IMR-90 (cell line): ENCODE data around the gene LAMA5. TPM values are rescaled to one million over a fixed set of nuclear protein-coding genes. Genes with fewer than 3 reads are reported as not detected.
A peak's percentile ranks its signal among the peaks of the same experiment; 100 is the strongest.

ENCODE experiments used
- ATAC-seq: fragments of 200-7000 bp; cut with Tn5 transposase; 2 replicates; pipeline ENCODE4 v1.9.1; 2020; ENCODE audit warnings: low read depth, mild to moderate bottlenecking, moderate library complexity
- BruUV-seq: library from RNA; stranded (reverse); fragments of 400-500 nt; replicated peaks from 2 replicates; lab custom pipeline; 2021; lab: Mats Ljungman, UMichigan
- CTCF ChIA-PET: fragments of 300-600 bp; formaldehyde crosslinking; extraction: SDS; loops from one replicate; lab custom pipeline; 2021; ENCODE audit warnings: antibody characterized with exemption; lab: Yijun Ruan, JAX
- POLR2A ChIA-PET: fragments of 300-600 bp; sonication (Branson Sonifier 250); formaldehyde crosslinking; loops from one replicate; lab custom pipeline; 2022; ENCODE audit warnings: antibody characterized with exemption; ENCODE audit not compliant: unreplicated experiment; lab: Charles Lee
- DNase-seq: peaks from one replicate; pipeline ENCODE4 v3.0.0; 2013
- H2AFZ ChIP-seq: replicated peaks from 2 replicates; pipeline ENCODE3; 2013; ENCODE audit warnings: low read length, mild to moderate bottlenecking; ENCODE audit not compliant: poor library complexity
- H2AK5ac ChIP-seq: 2 replicates; pipeline ENCODE4 v1.6.1; 2013; ENCODE audit warnings: low read depth, low read length, inconsistent platforms
- H2AK9ac ChIP-seq: replicated peaks from 2 replicates; pipeline ENCODE3; 2013; ENCODE audit warnings: mild to moderate bottlenecking, low read depth, low read length, moderate library complexity; ENCODE audit not compliant: poor library complexity
- H2BK120ac ChIP-seq: 2 replicates; pipeline ENCODE4 v1.6.1; 2013; ENCODE audit warnings: low read depth, low read length, inconsistent platforms
- H2BK15ac ChIP-seq: 3 replicates; pipeline ENCODE4 v1.6.1; 2013; ENCODE audit warnings: low read depth, low read length, inconsistent platforms
- H2BK20ac ChIP-seq: 2 replicates; pipeline ENCODE4 v1.6.1; 2013; ENCODE audit warnings: low read depth, mild to moderate bottlenecking, inconsistent platforms, low read length, moderate library complexity
- H2BK5ac ChIP-seq: 2 replicates; pipeline ENCODE4 v1.6.1; 2013; ENCODE audit warnings: mild to moderate bottlenecking, low read depth, low read length, inconsistent platforms; ENCODE audit not compliant: poor library complexity, severe bottlenecking
- H3K14ac ChIP-seq: replicated peaks from 2 replicates; pipeline ENCODE4 v1.6.1; 2013; ENCODE audit warnings: low read depth, low read length, inconsistent platforms
- H3K18ac ChIP-seq: 2 replicates; pipeline ENCODE4 v1.6.1; 2013; ENCODE audit warnings: low read depth, low read length, control low read depth
- H3K23ac ChIP-seq: 2 replicates; pipeline ENCODE4 v1.6.1; 2013; ENCODE audit warnings: low read depth, low read length, inconsistent platforms
- H3K27ac ChIP-seq: 2 replicates; pipeline ENCODE4 v1.5.1; 2013; ENCODE audit warnings: mild to moderate bottlenecking, control low read depth, low read length; ENCODE audit not compliant: insufficient read depth
- H3K27me3 ChIP-seq: 2 replicates; pipeline ENCODE4 v1.6.1; 2013; ENCODE audit warnings: low read length; ENCODE audit not compliant: control insufficient read depth, insufficient read depth
- H3K36me3 ChIP-seq: 2 replicates; pipeline ENCODE4 v1.6.1; 2013; ENCODE audit warnings: low read length, mixed read lengths; ENCODE audit not compliant: control insufficient read depth, insufficient read depth
- H3K4ac ChIP-seq: 2 replicates; pipeline ENCODE4 v1.6.1; 2013; ENCODE audit warnings: low read depth, low read length, inconsistent platforms
- H3K4me1 ChIP-seq: 2 replicates; pipeline ENCODE4 v1.6.1; 2013; ENCODE audit warnings: low read length, mixed read lengths; ENCODE audit not compliant: control insufficient read depth, insufficient read depth
- H3K4me2 ChIP-seq: 2 replicates; pipeline ENCODE4 v1.6.1; 2013; ENCODE audit warnings: low read depth, mild to moderate bottlenecking, control low read depth, low read length, moderate library complexity
- H3K4me3 ChIP-seq: 2 replicates; pipeline ENCODE4 v1.5.1; 2013; ENCODE audit warnings: low read depth, mild to moderate bottlenecking, control low read depth, low read length, moderate library complexity; ENCODE audit not compliant: insufficient read depth
- H3K56ac ChIP-seq: 2 replicates; pipeline ENCODE4 v1.6.1; 2013; ENCODE audit warnings: low read length, inconsistent platforms; ENCODE audit not compliant: insufficient read depth; ENCODE audit errors: extremely low read depth
- H3K79me1 ChIP-seq, 2 experiments: 2 replicates each; pipeline ENCODE4 v1.6.1; 2013; ENCODE audit warnings: low read length in 2 of 2, inconsistent platforms in 1 of 2, low read depth in 1 of 2
- H3K9ac ChIP-seq: 2 replicates; pipeline ENCODE4 v1.6.1; 2013; ENCODE audit warnings: low read depth, low read length, control low read depth
- H3K9me1 ChIP-seq: 2 replicates; pipeline ENCODE4 v1.6.1; 2013; ENCODE audit warnings: low read length, inconsistent platforms; ENCODE audit not compliant: insufficient read depth
- H3K9me3 ChIP-seq: 2 replicates; pipeline ENCODE4 v1.6.1; 2013; ENCODE audit warnings: low read length; ENCODE audit not compliant: control insufficient read depth, insufficient read depth
- H4K20me1 ChIP-seq: 2 replicates; pipeline ENCODE4 v1.6.1; 2013; ENCODE audit warnings: low read length, inconsistent platforms; ENCODE audit not compliant: insufficient read depth
- H4K5ac ChIP-seq: 2 replicates; pipeline ENCODE4 v1.6.1; 2013; ENCODE audit warnings: mild to moderate bottlenecking, low read depth, low read length, control low read depth
- H4K8ac ChIP-seq, 2 experiments: 2 replicates each; pipeline ENCODE4 v1.6.1; 2013; ENCODE audit warnings: low read depth in 2 of 2, low read length in 2 of 2, control low read depth in 1 of 2, inconsistent platforms in 1 of 2
- H4K91ac ChIP-seq: 2 replicates; pipeline ENCODE4 v1.6.1; 2013; ENCODE audit warnings: low read depth, low read length, inconsistent platforms; ENCODE audit not compliant: insufficient read depth
- CEBPB ChIP-seq: IDR thresholded peaks from 2 replicates; pipeline ENCODE4 v1.6.1; 2012; ENCODE audit warnings: low read depth, low read length, improper control_type of control experiment
- MAZ ChIP-seq: IDR thresholded peaks from 2 replicates; pipeline ENCODE4 v1.6.1; 2012; ENCODE audit warnings: low read depth, mild to moderate bottlenecking, low read length, improper control_type of control experiment, moderate library complexity, borderline replicate concordance
- MXI1 ChIP-seq: IDR thresholded peaks from 2 replicates; pipeline ENCODE4 v1.6.1; 2012; ENCODE audit warnings: low read depth, mild to moderate bottlenecking, low read length, moderate library complexity, borderline replicate concordance
- NFE2L2 ChIP-seq: fragments of 150-350 bp; IDR thresholded peaks from 2 replicates; pipeline ENCODE4 v1.6.1; 2016; ENCODE audit warnings: low read depth, mild to moderate bottlenecking, low read length
- RAD21 ChIP-seq: IDR thresholded peaks from 2 replicates; pipeline ENCODE4 v1.6.1; 2012; ENCODE audit warnings: low read length, improper control_type of control experiment
- RCOR1 ChIP-seq: IDR thresholded peaks from 2 replicates; pipeline ENCODE4 v1.6.1; 2012; ENCODE audit warnings: mild to moderate bottlenecking, low read length, improper control_type of control experiment; ENCODE audit not compliant: insufficient replicate concordance
- WGBS, 2 experiments: methylation state at CpG; one replicate each; pipeline versions ENCODE4 v1.1.5 to v1.1.7; 2013; ENCODE audit warnings: missing lambda C conversion rate in 2 of 2; ENCODE audit not compliant: insufficient read length in 1 of 2; ENCODE audit errors: extremely low coverage in 2 of 2; 5-methylcytosine and 5-hydroxymethylcytosine counted together
- dilution Hi-C: fragments of 300-500 bp; cut with HindIII; formaldehyde crosslinking; loops from one replicate; pipeline ENCODE4 v1.14.3; 2018; ENCODE audit warnings: low sequenced_read_pairs; ENCODE audit not compliant: unreplicated experiment
- in situ Hi-C: fragments of 300-500 bp; cut with MboI; formaldehyde crosslinking; loops from 3 replicates; pipeline ENCODE4 v1.14.3; 2019; ENCODE audit warnings: low sequenced_read_pairs, inconsistent platforms, mixed read lengths
- intact Hi-C: fragments of 100-400 bp; cut with micrococcal nuclease; formaldehyde crosslinking; loops from 2 replicates; pipeline ENCODE4 v1.10.0; 2022
- polyA plus RNA-seq, 3 experiments: library from polyadenylated mRNA; depleted of rRNA; stranded (reverse); fragments of >200 nt; gene quantifications; 2 replicates each; pipeline ENCODE4 v1.2.3, GENCODE V29; 2012; ENCODE audit warnings: low replicate concordance in 1 of 3
- total RNA-seq: library from RNA; depleted of rRNA; stranded (reverse); fragments of >200 nt; gene quantifications from 2 replicates; pipeline ENCODE4 v1.2.3, GENCODE V29; 2012
- TF ChIP-seq, protein P1 (sequence below): fragments of 150-350 bp; IDR thresholded peaks from 2 replicates; pipeline ENCODE4 v1.6.1; 2016; ENCODE audit warnings: low read depth, mild to moderate bottlenecking, low read length, moderate library complexity, borderline replicate concordance
- TF ChIP-seq, protein P2 (sequence below): fragments of 150-350 bp; IDR thresholded peaks from 2 replicates; pipeline ENCODE4 v1.6.1; 2017; ENCODE audit warnings: mild to moderate bottlenecking, antibody characterized with exemption, low read length, low read depth

LAMA5 gene
- total and polyA plus RNA-seq, 2 of the 4 experiments (the other 2 are of a cell fraction), result 0.90 to 7.3 TPM

DNA sequence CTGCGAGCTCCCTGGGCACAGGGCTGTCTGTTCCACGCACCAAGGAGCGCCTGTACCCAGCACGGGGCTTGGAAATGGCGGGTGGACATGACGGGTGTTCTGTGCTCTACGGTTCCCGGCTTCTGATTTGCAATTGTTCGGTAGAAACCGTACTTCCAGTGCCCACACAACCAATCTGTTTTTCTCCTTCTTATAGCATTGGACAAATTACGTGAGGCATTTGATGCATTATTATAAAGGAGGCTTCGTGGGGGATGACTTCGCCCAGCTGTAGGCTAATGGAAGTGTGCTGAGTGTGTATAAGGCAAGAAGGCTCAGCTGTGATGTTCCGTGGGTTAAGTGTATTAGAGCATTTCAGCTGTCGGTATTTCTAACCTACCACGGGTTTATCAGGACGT lies 10.0 kb upstream of the LAMA5 start:
- no peak overlapping the region for H3K4me3 ChIP-seq
- H2BK120ac ChIP-seq, result no peak overlapping the region; the same call in 1 of the 2 replicates

More for the DNA sequence above, 10.0 kb upstream of the LAMA5 start:
- Histone ChIP-seq H3K56ac (no peak overlapping the region), H4K91ac (no peak overlapping the region), H2AK5ac (no peak overlapping the region), H3K27ac (no peak overlapping the region), H2AFZ (no peak overlapping the region), H2BK20ac (0 out of 2 replicates have a peak overlapping the region, but pooled peaks have one; percentile 44), H3K36me3 (peaks cover 5% of the 10 kb centered on the region), H3K14ac (no peak overlapping the region), H3K9me1 (peaks cover 14% of the 10 kb centered on the region), H4K8ac (no peak overlapping the region), H3K18ac (no peak overlapping the region), H3K4me1 (peaks cover 30% of the 10 kb centered on the region), H3K79me1 (peaks cover 5 to 21% of the 10 kb centered on the region in 2 experiments; a peak in 2 of 4 replicates), H2AK9ac (peak overlapping the region; percentile 17), H3K27me3 (no peaks in the 10 kb centered on the region), H3K9ac (no peak overlapping the region), H3K9me3 (no peaks in the 10 kb centered on the region), H2BK5ac (no peak overlapping the region), H3K4me2 (no peak overlapping the region), H3K23ac (no peak overlapping the region), H2BK15ac (peak overlapping the region; percentile 37; the same call in 1 of the 3 replicates), H4K20me1 (peaks cover 2% of the 10 kb centered on the region; the same call in 1 of the 2 replicates), H4K5ac (no peak overlapping the region), H3K4ac (no peak overlapping the region)
- in situ Hi-C loops (loop anchor here (25.0 kb wide), 1 partner anchor 365 kb away; no protein-coding TSS in a partner anchor), dilution Hi-C loops (loop anchor here (25.0 kb wide), 1 partner anchor 90 kb away; no protein-coding TSS in a partner anchor), intact Hi-C loops (no loop called here)
- 86% methylated on average over 11 of the region's 17 CpGs; no CpG with 5 or more reads in 1 of the 2 experiments for WGBS, 2 experiments
- ATAC-seq (no peak), DNase-seq (no peak)
- ChIA-PET CTCF (no interaction called here), POLR2A (no interaction called here)
- BruUV-seq, result no TSS peak
- no peak for TF ChIP-seq NFE2L2
- TF ChIP-seq CEBPB, result no peak
- TF ChIP-seq RCOR1, result no peak
- TF ChIP-seq, protein P1, sequence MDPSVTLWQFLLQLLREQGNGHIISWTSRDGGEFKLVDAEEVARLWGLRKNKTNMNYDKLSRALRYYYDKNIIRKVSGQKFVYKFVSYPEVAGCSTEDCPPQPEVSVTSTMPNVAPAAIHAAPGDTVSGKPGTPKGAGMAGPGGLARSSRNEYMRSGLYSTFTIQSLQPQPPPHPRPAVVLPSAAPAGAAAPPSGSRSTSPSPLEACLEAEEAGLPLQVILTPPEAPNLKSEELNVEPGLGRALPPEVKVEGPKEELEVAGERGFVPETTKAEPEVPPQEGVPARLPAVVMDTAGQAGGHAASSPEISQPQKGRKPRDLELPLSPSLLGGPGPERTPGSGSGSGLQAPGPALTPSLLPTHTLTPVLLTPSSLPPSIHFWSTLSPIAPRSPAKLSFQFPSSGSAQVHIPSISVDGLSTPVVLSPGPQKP, result no peak
- TF ChIP-seq, protein P2, sequence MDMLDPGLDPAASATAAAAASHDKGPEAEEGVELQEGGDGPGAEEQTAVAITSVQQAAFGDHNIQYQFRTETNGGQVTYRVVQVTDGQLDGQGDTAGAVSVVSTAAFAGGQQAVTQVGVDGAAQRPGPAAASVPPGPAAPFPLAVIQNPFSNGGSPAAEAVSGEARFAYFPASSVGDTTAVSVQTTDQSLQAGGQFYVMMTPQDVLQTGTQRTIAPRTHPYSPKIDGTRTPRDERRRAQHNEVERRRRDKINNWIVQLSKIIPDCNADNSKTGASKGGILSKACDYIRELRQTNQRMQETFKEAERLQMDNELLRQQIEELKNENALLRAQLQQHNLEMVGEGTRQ, result no peak
- no peak for TF ChIP-seq RAD21
- no peak for TF ChIP-seq MAZ
- TF ChIP-seq MXI1, result no peak
